PC-3 (cell line): ENCODE results near the gene LCE3C. TPM values are rescaled to one million over a fixed set of nuclear protein-coding genes. Genes with fewer than 3 reads are reported as not detected.
"Not testable (repeated sequence)": the region's sequence is repeated elsewhere in the genome, so short reads cannot be mapped to it uniquely, and the experiment has no call there.

ENCODE experiments used
- ATAC-seq: fragments of 200-7000 bp; cut with Tn5 transposase; 2 replicates; pipeline ENCODE4 v1.9.1; 2020; ENCODE audit warnings: mild to moderate bottlenecking, moderate library complexity
- BruUV-seq: library from RNA; stranded (reverse); fragments of 400-500 nt; replicated peaks from 2 replicates; lab custom pipeline; 2021; lab: Mats Ljungman, UMichigan
- CTCF ChIA-PET: fragments of 300-600 bp; sonication (Branson Sonifier 250); formaldehyde crosslinking; loops from one replicate; lab custom pipeline; 2022; ENCODE audit warnings: antibody characterized with exemption; lab: Charles Lee
- POLR2A ChIA-PET: fragments of 300-600 bp; sonication (Branson Sonifier 250); formaldehyde crosslinking; loops from one replicate; lab custom pipeline; 2022; ENCODE audit warnings: antibody characterized with exemption; ENCODE audit not compliant: unreplicated experiment; lab: Charles Lee
- DNase-seq: peaks from one replicate; pipeline ENCODE4 v3.0.0-alpha.2; 2015
- H2AFZ ChIP-seq: fragments of 300-600 bp; sonication (generic); 2 replicates; pipeline ENCODE4 v1.6.0; 2016; ENCODE audit warnings: antibody characterized with exemption, low read length
- H3F3A ChIP-seq: fragments of 300-600 bp; sonication (generic); one replicate; pipeline ENCODE4 v1.6.0; 2017; ENCODE audit warnings: antibody characterized with exemption, low read length, control low read depth, mild to moderate bottlenecking; ENCODE audit not compliant: unreplicated experiment
- H3K27ac ChIP-seq: fragments of 300-600 bp; sonication (generic); 2 replicates; pipeline ENCODE4 v1.5.1; 2016; ENCODE audit warnings: mild to moderate bottlenecking, low read length
- H3K27me3 ChIP-seq: fragments of 300-600 bp; sonication (generic); 2 replicates; pipeline ENCODE4 v1.6.1; 2016; ENCODE audit warnings: low read length, mixed read lengths
- H3K36me3 ChIP-seq: fragments of 300-600 bp; sonication (generic); 2 replicates; pipeline ENCODE4 v1.6.1; 2016; ENCODE audit warnings: low read depth, mixed run types, low read length, mixed read lengths
- H3K4me1 ChIP-seq: fragments of 300-600 bp; sonication (generic); 2 replicates; pipeline ENCODE4 v1.5.1; 2016; ENCODE audit warnings: low read length; ENCODE audit not compliant: insufficient read depth
- H3K4me2 ChIP-seq: fragments of 300-600 bp; sonication (generic); 2 replicates; pipeline ENCODE4 v1.6.0; 2016; ENCODE audit warnings: low read length
- H3K4me3 ChIP-seq: fragments of 300-600 bp; sonication (generic); 2 replicates; pipeline ENCODE4 v1.5.1; 2016; ENCODE audit warnings: mild to moderate bottlenecking, low read length, mixed read lengths
- H3K79me2 ChIP-seq: fragments of 300-600 bp; sonication (generic); 2 replicates; pipeline ENCODE4 v1.6.1; 2017; ENCODE audit warnings: low read length, mixed read lengths
- H3K9ac ChIP-seq: fragments of 300-600 bp; sonication (generic); 2 replicates; pipeline ENCODE4 v1.6.0; 2016; ENCODE audit warnings: mild to moderate bottlenecking, low read length
- H3K9me2 ChIP-seq: fragments of 300-600 bp; sonication (generic); replicated peaks from 2 replicates; pipeline ENCODE4 v1.6.1; 2016; ENCODE audit warnings: mixed run types, low read length, mixed read lengths
- H3K9me3 ChIP-seq: fragments of 300-600 bp; sonication (generic); 2 replicates; pipeline ENCODE4 v1.6.1; 2016; ENCODE audit warnings: low read length, mixed read lengths
- H4K20me1 ChIP-seq: fragments of 300-600 bp; sonication (generic); 2 replicates; pipeline ENCODE4 v1.6.1; 2016; ENCODE audit warnings: low read length, mixed read lengths
- EZH2 ChIP-seq: fragments of 300-600 bp; sonication (generic); IDR thresholded peaks from one replicate; pipeline ENCODE4 v1.6.1; 2017; ENCODE audit warnings: antibody characterized with exemption, mild to moderate bottlenecking, low read length; ENCODE audit not compliant: unreplicated experiment
- EZH2phosphoT487 ChIP-seq: fragments of 300-600 bp; sonication (generic); IDR thresholded peaks from 2 replicates; pipeline ENCODE4 v1.6.1; 2018; ENCODE audit warnings: mild to moderate bottlenecking, antibody characterized with exemption, low read length, borderline replicate concordance
- intact Hi-C: fragments of 100-400 bp; cut with micrococcal nuclease; formaldehyde crosslinking; loops from 2 replicates; pipeline ENCODE4 v1.9.0; 2023
- total RNA-seq: library from RNA; depleted of rRNA; stranded (reverse); fragments of >200 nt; gene quantifications from 2 replicates; pipeline ENCODE4 v1.2.3, GENCODE V29; 2014
- TF ChIP-seq, protein P1 (sequence below): fragments of 300-600 bp; sonication (generic); conservative IDR thresholded peaks from 2 replicates; pipeline ENCODE4 v1.5.1; 2017; ENCODE audit warnings: antibody characterized with exemption, low read depth, mild to moderate bottlenecking, low read length

The LCE3C gene
- total RNA-seq, 1 experiment from 2014 or later: not detected

DNA sequence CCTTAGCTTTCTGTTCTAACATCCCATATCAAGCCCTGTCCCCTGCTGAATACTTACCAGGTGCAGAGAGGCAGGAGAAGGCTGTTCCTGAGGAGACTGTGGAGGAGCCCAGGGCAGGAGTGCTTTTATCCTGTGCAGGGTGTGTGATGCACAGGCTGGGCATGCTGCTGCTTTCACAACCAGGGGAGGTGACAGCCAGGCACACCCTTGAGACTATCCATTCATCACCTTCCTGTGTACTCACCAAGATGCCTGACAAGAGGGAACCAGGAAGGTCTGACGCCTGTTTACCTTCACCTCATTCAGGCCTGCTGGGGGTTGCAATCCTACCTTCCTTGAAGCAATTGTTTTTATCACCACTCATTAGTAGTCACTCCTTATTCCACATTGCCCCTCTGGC lies 33.4 kb upstream of the LCE3C start, which contains the start of gene LCE3E:
Gene LCE3E, minus strand, starts transcription at position 100 of the 400 bp plus-strand sequence. CDS start 572 bp downstream, outside the sequence.
- Histone ChIP-seq H3K9ac (no peak within 1 kb of the TSS), H3K9me3 (peaks cover 16% of the 10 kb centered on the region; the same call in 1 of the 2 replicates), H3K4me3 (no peak within 1 kb of the TSS), H3K79me2 (no peaks in the 10 kb centered on the region), H3K27me3 (no peaks in the 10 kb centered on the region), H3K4me2 (no peak within 1 kb of the TSS), H3K9me2 (no peaks in the 10 kb centered on the region), H3K27ac (no peak within 1 kb of the TSS), H2AFZ (no peak within 1 kb of the TSS), H3K36me3 (no peaks in the 10 kb centered on the region), H4K20me1 (no peaks in the 10 kb centered on the region), H3K4me1 (no peaks in the 10 kb centered on the region), H3F3A (no peaks in the 10 kb centered on the region)
- no TSS peak for BruUV-seq
- ChIA-PET CTCF (no interaction called here), POLR2A (no interaction called here)
- DNase-seq (peak; percentile 0), ATAC-seq (no peak)
- TF ChIP-seq EZH2phosphoT487 (no peak), EZH2 (no peak)
- TF ChIP-seq, protein P1, sequence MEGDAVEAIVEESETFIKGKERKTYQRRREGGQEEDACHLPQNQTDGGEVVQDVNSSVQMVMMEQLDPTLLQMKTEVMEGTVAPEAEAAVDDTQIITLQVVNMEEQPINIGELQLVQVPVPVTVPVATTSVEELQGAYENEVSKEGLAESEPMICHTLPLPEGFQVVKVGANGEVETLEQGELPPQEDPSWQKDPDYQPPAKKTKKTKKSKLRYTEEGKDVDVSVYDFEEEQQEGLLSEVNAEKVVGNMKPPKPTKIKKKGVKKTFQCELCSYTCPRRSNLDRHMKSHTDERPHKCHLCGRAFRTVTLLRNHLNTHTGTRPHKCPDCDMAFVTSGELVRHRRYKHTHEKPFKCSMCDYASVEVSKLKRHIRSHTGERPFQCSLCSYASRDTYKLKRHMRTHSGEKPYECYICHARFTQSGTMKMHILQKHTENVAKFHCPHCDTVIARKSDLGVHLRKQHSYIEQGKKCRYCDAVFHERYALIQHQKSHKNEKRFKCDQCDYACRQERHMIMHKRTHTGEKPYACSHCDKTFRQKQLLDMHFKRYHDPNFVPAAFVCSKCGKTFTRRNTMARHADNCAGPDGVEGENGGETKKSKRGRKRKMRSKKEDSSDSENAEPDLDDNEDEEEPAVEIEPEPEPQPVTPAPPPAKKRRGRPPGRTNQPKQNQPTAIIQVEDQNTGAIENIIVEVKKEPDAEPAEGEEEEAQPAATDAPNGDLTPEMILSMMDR: no peak
- intact Hi-C loops: no loop called here

DNA sequence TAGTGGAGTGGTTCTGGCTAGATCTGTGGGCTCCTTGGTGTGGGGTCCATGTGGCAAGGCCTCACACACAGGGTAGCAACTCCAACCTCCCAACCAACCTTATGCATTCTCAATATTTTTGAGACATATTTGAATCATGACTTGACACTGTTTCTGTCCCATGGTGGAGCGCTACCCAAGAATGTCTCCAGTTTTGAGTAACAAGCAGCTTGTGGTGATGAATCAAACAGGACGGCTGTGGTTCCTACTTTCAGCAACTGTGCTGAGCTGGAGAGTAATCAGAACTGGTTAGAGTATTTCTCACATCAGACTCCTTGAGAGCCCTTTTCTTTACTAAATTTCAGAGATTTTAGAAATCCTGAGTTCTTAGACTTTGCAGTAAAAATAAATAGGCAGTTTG lies 22.9 kb upstream of the LCE3C start:
- ATAC-seq (no peak), DNase-seq (no peak)
- no TSS peak for BruUV-seq
- Histone ChIP-seq H3F3A (no peaks in the 10 kb centered on the region), H3K79me2 (no peaks in the 10 kb centered on the region), H3K4me2 (no peak overlapping the region), H2AFZ (no peak overlapping the region), H3K9me3 (no peaks in the 10 kb centered on the region), H3K27me3 (no peaks in the 10 kb centered on the region; the same call in 1 of the 2 replicates), H3K27ac (no peak overlapping the region), H3K9me2 (no peaks in the 10 kb centered on the region), H3K4me3 (no peak overlapping the region), H3K36me3 (no peaks in the 10 kb centered on the region), H3K4me1 (no peaks in the 10 kb centered on the region), H4K20me1 (no peaks in the 10 kb centered on the region), H3K9ac (no peak overlapping the region)
- POLR2A ChIA-PET: no interaction called here
- TF ChIP-seq, protein P1: no peak
- TF ChIP-seq EZH2phosphoT487 (no peak), EZH2 (no peak)
- intact Hi-C loops: no loop called here
- CTCF ChIA-PET: no interaction called here

DNA sequence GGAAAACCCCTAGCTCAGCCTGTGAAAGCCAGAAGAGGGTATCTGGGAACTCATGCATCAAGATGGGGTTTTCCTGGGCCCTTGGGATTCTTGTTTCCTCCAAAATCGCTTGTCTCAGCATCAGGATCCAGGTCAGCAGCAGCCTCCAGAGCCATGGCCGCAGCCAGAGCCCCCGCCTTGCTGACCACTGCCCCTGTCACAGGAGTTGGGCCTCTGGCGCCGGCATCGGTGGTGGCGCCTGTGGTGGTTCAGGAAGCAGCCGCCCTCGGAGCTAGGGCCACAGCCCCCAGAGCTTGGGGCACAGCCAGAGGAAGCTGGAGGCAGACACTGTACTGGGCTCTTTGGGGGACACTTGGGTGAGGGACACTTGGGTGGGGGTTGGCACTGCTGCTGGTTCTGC lies 20.5 kb upstream of the LCE3C start:
- ATAC-seq, intact Hi-C loops, H3F3A ChIP-seq, H4K20me1 ChIP-seq, H2AFZ ChIP-seq, H3K9ac ChIP-seq, H3K9me2 ChIP-seq, H3K4me1 ChIP-seq, H3K36me3 ChIP-seq, BruUV-seq, H3K27ac ChIP-seq, CTCF ChIA-PET, H3K79me2 ChIP-seq, H3K9me3 ChIP-seq, H3K4me3 ChIP-seq, POLR2A ChIA-PET, H3K4me2 ChIP-seq, H3K27me3 ChIP-seq, DNase-seq: not testable (repeated sequence)
